GM18517 (cell line): Measurements from ENCODE around the gene HMGCS2.

ENCODE experiments used
- ATAC-seq: cut with Tn5 transposase; IDR thresholded peaks from one replicate; pipeline ENCODE4 v1.9.1; 2021; ENCODE audit warnings: mild to moderate bottlenecking, moderate library complexity; ENCODE audit not compliant: unreplicated experiment

The HMGCS2 gene

GRCh38 chr1:119768778-119769177, at the start of gene HMGCS2:
TSS of gene HMGCS2 (minus strand) at chr1:119768905. CDS start at chr1:119768844, 61 bp downstream.
- no peak for ATAC-seq

- no peak for ATAC-seq
Observed at GRCh38 chr1:119818181-119818580, 49.5 kb upstream of the HMGCS2 start.

- ATAC-seq, result no peak
Observed at GRCh38 chr1:119816407-119816806, 47.7 kb upstream of the HMGCS2 start.

- no peak for ATAC-seq
Observed at GRCh38 chr1:119815928-119816327, 47.2 kb upstream of the HMGCS2 start.

GRCh38 chr1:119815361-119815760, 46.7 kb upstream of the HMGCS2 start:
- no peak for ATAC-seq

- no peak for ATAC-seq
Observed at GRCh38 chr1:119814288-119814687, 45.6 kb upstream of the HMGCS2 start.

GRCh38 chr1:119811985-119812557, 43.4 kb upstream of the HMGCS2 start:
- ATAC-seq, result no peak

GRCh38 chr1:119811387-119811786, 42.7 kb upstream of the HMGCS2 start, which contains the start of gene REG4:
TSS of gene REG4 (minus strand) at chr1:119811460. CDS start at chr1:119808769, 2,691 bp downstream.
- ATAC-seq, result no peak

- ATAC-seq, result peak; percentile 53
Observed at GRCh38 chr1:119808972-119809550, 40.4 kb upstream of the HMGCS2 start.

GRCh38 chr1:119808491-119808890, 39.8 kb upstream of the HMGCS2 start:
- no peak for ATAC-seq

GRCh38 chr1:119806489-119806888, 37.8 kb upstream of the HMGCS2 start:
- no peak for ATAC-seq

- ATAC-seq, result no peak
Observed at GRCh38 chr1:119805746-119806145, 37.0 kb upstream of the HMGCS2 start.

GRCh38 chr1:119805247-119805646, 36.5 kb upstream of the HMGCS2 start:
- ATAC-seq, result no peak

GRCh38 chr1:119799599-119800177, 31.0 kb upstream of the HMGCS2 start:
- ATAC-seq, result no peak

- ATAC-seq, result no peak
Observed at GRCh38 chr1:119799003-119799402, 30.3 kb upstream of the HMGCS2 start.

GRCh38 chr1:119797606-119798005, 28.9 kb upstream of the HMGCS2 start:
- ATAC-seq, result no peak

GRCh38 chr1:119797162-119797561, 28.5 kb upstream of the HMGCS2 start:
- ATAC-seq, result no peak

GRCh38 chr1:119795261-119796200, 26.8 kb upstream of the HMGCS2 start:
- ATAC-seq, result no peak

- ATAC-seq, result no peak
Observed at GRCh38 chr1:119794876-119795240, 26.2 kb upstream of the HMGCS2 start.

- ATAC-seq, result no peak
Observed at GRCh38 chr1:119794230-119794875, 25.6 kb upstream of the HMGCS2 start.

- no peak for ATAC-seq
Observed at GRCh38 chr1:119791377-119791776, 22.7 kb upstream of the HMGCS2 start.
